Karpas-422 (cell line): ENCODE results near the gene ABCC8. TPM values are rescaled to one million over a fixed set of nuclear protein-coding genes. Genes with fewer than 3 reads are reported as not detected.

Experiments used
- DNase-seq: peaks from one replicate; pipeline ENCODE4 v3.0.0-alpha.2; 2015
- H2AFZ ChIP-seq: fragments of 200-600 bp; sonication (generic); 2 replicates; pipeline ENCODE4 v1.6.1; 2014; ENCODE audit warnings: antibody characterized with exemption, low read length, mixed read lengths
- H3K27ac ChIP-seq: fragments of 200-600 bp; sonication (generic); 2 replicates; pipeline ENCODE4 v1.5.1; 2014; ENCODE audit warnings: mild to moderate bottlenecking, low read length, moderate library complexity
- H3K27me3 ChIP-seq: fragments of 200-600 bp; sonication (generic); 2 replicates; pipeline ENCODE4 v1.6.1; 2014; ENCODE audit warnings: low read length, mixed read lengths
- H3K36me3 ChIP-seq: fragments of 200-600 bp; sonication (generic); 2 replicates; pipeline ENCODE4 v1.6.1; 2014; ENCODE audit warnings: low read length, mixed read lengths; ENCODE audit not compliant: insufficient read depth
- H3K4me1 ChIP-seq: fragments of 200-600 bp; sonication (generic); 2 replicates; pipeline ENCODE4 v1.6.1; 2014; ENCODE audit warnings: mild to moderate bottlenecking, low read length, mixed read lengths
- H3K4me2 ChIP-seq: fragments of 200-600 bp; sonication (generic); 2 replicates; pipeline ENCODE4 v1.6.1; 2014; ENCODE audit warnings: low read length, low read depth, mild to moderate bottlenecking; ENCODE audit not compliant: poor library complexity, severe bottlenecking
- H3K4me3 ChIP-seq: fragments of 200-600 bp; sonication (generic); 2 replicates; pipeline ENCODE4 v1.5.1; 2014; ENCODE audit warnings: mild to moderate bottlenecking, antibody characterized with exemption, low read length, mixed read lengths
- H3K79me2 ChIP-seq: fragments of 200-600 bp; sonication (generic); 2 replicates; pipeline ENCODE4 v1.6.1; 2014; ENCODE audit warnings: mild to moderate bottlenecking, low read length, mixed read lengths
- H3K9ac ChIP-seq: fragments of 200-600 bp; sonication (generic); 2 replicates; pipeline ENCODE4 v1.6.0; 2014; ENCODE audit warnings: low read length
- H3K9me2 ChIP-seq: fragments of 200-600 bp; sonication (generic), shearing (Covaris generic); replicated peaks from 2 replicates; pipeline ENCODE4 v1.6.0; 2014; ENCODE audit warnings: mild to moderate bottlenecking, low read length, moderate library complexity; ENCODE audit not compliant: insufficient read depth
- H3K9me3 ChIP-seq: fragments of 300-700, 200-600 bp; sonication (generic); 2 replicates; pipeline ENCODE4 v1.6.1; 2014; ENCODE audit warnings: low read length, mixed read lengths
- H4K20me1 ChIP-seq: fragments of 200-600 bp; sonication (generic); 2 replicates; pipeline ENCODE4 v1.6.1; 2014; ENCODE audit warnings: mild to moderate bottlenecking, antibody characterized with exemption, low read length, low read depth; ENCODE audit not compliant: insufficient read depth
- total RNA-seq: library from RNA; depleted of rRNA; stranded (reverse); fragments of >200 nt; shearing (Covaris generic); gene quantifications from 2 replicates; pipeline ENCODE4 v1.2.3, GENCODE V29; 2014; ENCODE audit warnings: low replicate concordance; rRNA removed

ABCC8 gene
- not detected in 2 replicates for total RNA-seq

DNA sequence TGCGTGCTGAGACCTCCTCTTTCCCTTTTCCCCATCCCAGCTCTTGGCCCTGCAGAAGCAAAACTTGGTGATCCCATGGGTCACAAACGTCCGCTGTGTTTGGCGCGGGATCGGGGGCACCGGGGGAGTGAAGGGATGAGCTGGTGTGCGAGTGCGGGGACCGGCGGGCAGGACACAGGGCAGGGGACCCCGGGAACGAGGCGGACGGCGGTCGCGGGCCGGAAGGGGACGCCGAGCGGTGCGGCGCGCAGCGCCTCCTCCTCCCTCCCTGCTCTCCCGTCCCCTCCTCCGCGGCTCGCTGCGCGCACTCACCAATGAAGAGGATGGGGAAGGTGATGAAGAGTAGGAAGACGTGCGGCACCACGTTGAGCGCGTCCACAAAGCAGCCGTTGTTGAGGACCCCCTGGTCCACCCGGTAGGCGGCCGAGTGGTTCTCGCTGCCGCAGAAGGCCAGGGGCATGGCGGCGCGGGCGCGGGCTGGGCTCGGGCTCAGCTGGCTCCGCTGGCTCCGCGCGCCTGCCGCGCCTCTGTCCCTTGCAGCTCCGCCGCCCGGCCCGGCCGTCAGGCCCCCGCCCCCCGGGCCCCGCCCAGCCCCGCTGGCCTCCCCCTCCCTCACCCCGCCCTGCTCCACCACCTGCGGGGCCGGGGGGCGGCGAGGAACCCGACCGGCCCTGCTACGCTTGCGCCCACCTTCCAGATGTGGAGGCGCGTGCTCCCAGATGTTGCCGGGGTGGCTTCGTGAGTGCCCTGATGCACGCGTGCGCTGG lies at the start of gene ABCC8:
ABCC8 (minus strand) TSS at position 529 of the 767 bp plus-strand sequence; CDS start at position 460, 69 bp downstream.
- Histone ChIP-seq H3K4me3 (no peak within 1 kb of the TSS), H3K4me1 (no peaks in the 10 kb centered on the region), H3K9me2 (no peaks in the 10 kb centered on the region), H3K4me2 (no peak within 1 kb of the TSS), H3K36me3 (no peaks in the 10 kb centered on the region), H3K27ac (no peak within 1 kb of the TSS), H3K9ac (no peak within 1 kb of the TSS), H3K79me2 (no peaks in the 10 kb centered on the region), H3K9me3 (no peaks in the 10 kb centered on the region), H4K20me1 (no peaks in the 10 kb centered on the region), H2AFZ (no peak within 1 kb of the TSS), H3K27me3 (no peaks in the 10 kb centered on the region)
- no peak for DNase-seq

GRCh38 chr11:17526326-17526725 lies 49.7 kb upstream of the ABCC8 start:
- no peaks in the 10 kb centered on the region for H3K9me3 ChIP-seq
- H3K4me1 ChIP-seq: no peaks in the 10 kb centered on the region
- no peaks in the 10 kb centered on the region for H3K27me3 ChIP-seq
- no peaks in the 10 kb centered on the region for H4K20me1 ChIP-seq
- no peak overlapping the region for H3K4me2 ChIP-seq
- H3K79me2 ChIP-seq: no peaks in the 10 kb centered on the region
- no peaks in the 10 kb centered on the region for H3K36me3 ChIP-seq
- H3K27ac ChIP-seq: no peak overlapping the region
- H3K4me3 ChIP-seq: no peak overlapping the region
- DNase-seq: no peak
- no peak overlapping the region for H3K9ac ChIP-seq
- no peak overlapping the region for H2AFZ ChIP-seq
- no peaks in the 10 kb centered on the region for H3K9me2 ChIP-seq

GRCh38 chr11:17525570-17525969 lies 48.9 kb upstream of the ABCC8 start:
- Histone ChIP-seq H3K36me3 (no peaks in the 10 kb centered on the region), H3K27me3 (no peaks in the 10 kb centered on the region), H2AFZ (no peak overlapping the region), H3K4me1 (no peaks in the 10 kb centered on the region), H3K4me3 (no peak overlapping the region), H3K27ac (no peak overlapping the region), H3K4me2 (no peak overlapping the region), H3K79me2 (no peaks in the 10 kb centered on the region), H3K9ac (no peak overlapping the region), H3K9me2 (no peaks in the 10 kb centered on the region), H4K20me1 (no peaks in the 10 kb centered on the region), H3K9me3 (no peaks in the 10 kb centered on the region)
- no peak for DNase-seq

GRCh38 chr11:17524221-17524620 lies 47.6 kb upstream of the ABCC8 start:
- Histone ChIP-seq H3K9me2 (no peaks in the 10 kb centered on the region), H3K79me2 (no peaks in the 10 kb centered on the region), H3K4me3 (no peak overlapping the region), H3K36me3 (no peaks in the 10 kb centered on the region), H3K4me2 (no peak overlapping the region), H3K9me3 (no peaks in the 10 kb centered on the region), H4K20me1 (no peaks in the 10 kb centered on the region), H3K9ac (no peak overlapping the region), H3K4me1 (no peaks in the 10 kb centered on the region), H2AFZ (no peak overlapping the region), H3K27ac (no peak overlapping the region), H3K27me3 (no peaks in the 10 kb centered on the region)
- no peak for DNase-seq

DNA sequence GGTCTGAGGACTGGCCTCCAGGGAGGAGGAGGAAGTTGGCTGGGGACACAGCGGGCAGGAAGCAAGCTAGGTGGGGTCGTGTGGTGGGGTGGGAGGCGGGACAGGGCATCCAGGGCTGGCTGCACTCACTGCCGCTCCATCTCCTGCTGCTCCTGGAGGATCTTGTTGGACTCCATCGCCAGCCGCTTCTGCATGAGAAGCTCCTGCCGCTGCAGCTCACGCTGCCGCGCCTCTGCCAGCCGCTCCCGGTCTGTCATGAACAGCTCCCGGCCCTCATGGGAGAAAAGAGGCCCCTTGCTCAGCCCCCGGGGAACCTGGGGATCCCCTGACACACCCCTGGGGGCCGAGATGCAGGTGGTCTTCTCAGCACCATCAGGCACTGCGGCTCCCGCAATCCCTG lies 46.0 kb upstream of the ABCC8 start:
- Histone ChIP-seq H3K4me3 (no peak overlapping the region), H3K79me2 (no peaks in the 10 kb centered on the region), H3K4me1 (no peaks in the 10 kb centered on the region), H3K9ac (no peak overlapping the region), H3K36me3 (no peaks in the 10 kb centered on the region), H3K27ac (no peak overlapping the region), H3K9me3 (no peaks in the 10 kb centered on the region), H3K27me3 (no peaks in the 10 kb centered on the region), H3K9me2 (no peaks in the 10 kb centered on the region), H3K4me2 (no peak overlapping the region), H4K20me1 (no peaks in the 10 kb centered on the region), H2AFZ (no peak overlapping the region)
- DNase-seq: no peak

DNA sequence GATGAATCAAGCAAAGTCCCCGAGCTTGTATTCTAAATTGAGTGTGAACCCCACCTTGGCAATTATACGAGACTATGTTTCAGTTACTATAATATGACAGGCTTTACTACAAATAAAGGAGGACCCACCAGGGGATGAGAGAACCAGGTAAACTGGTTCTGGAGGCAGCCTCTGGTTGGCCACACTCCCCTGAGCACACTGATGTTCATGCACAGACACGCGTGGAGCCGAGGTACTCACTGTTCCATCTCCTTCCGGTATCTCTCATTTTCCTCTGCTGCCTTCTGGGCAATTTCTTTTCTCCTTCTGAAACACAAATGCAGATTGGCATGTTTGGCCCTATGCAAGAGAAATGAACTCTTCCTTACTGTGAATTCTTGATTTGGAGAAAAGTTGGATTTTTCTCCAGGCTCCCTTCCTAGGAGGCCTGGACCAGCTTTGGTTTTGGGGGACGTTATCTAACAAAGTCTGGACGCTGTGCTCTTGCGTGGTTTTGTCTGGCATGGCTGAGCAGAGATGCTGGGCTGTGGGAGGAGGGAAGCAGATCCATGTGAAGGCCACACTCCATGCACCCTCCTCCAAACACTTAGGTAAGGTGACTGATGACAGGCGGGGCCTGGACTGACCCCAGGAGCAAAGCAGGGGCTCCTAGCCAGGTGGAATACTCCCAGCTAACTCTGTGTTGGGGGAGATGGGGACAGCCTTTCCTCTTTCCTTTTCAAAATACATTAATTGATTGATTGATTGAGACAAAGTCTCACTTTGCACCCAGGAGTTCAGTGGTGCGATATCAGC lies 44.7 kb upstream of the ABCC8 start:
- H3K9me2 ChIP-seq: no peaks in the 10 kb centered on the region
- H3K4me3 ChIP-seq: no peak overlapping the region
- no peak for DNase-seq
- no peak overlapping the region for H2AFZ ChIP-seq
- H4K20me1 ChIP-seq: no peaks in the 10 kb centered on the region
- H3K79me2 ChIP-seq: no peaks in the 10 kb centered on the region
- no peak overlapping the region for H3K9ac ChIP-seq
- no peaks in the 10 kb centered on the region for H3K27me3 ChIP-seq
- no peaks in the 10 kb centered on the region for H3K36me3 ChIP-seq
- no peaks in the 10 kb centered on the region for H3K9me3 ChIP-seq
- no peak overlapping the region for H3K27ac ChIP-seq
- H3K4me1 ChIP-seq: no peaks in the 10 kb centered on the region
- H3K4me2 ChIP-seq: no peak overlapping the region

- no peaks in the 10 kb centered on the region for H3K79me2 ChIP-seq
- no peaks in the 10 kb centered on the region for H3K27me3 ChIP-seq
- no peaks in the 10 kb centered on the region for H4K20me1 ChIP-seq
- no peaks in the 10 kb centered on the region for H3K9me2 ChIP-seq
- H3K36me3 ChIP-seq: no peaks in the 10 kb centered on the region
- H3K4me1 ChIP-seq: no peaks in the 10 kb centered on the region
- no peak overlapping the region for H3K27ac ChIP-seq
- H3K4me2 ChIP-seq: no peak overlapping the region
- no peak overlapping the region for H3K9ac ChIP-seq
- no peak for DNase-seq
- no peaks in the 10 kb centered on the region for H3K9me3 ChIP-seq
- no peak overlapping the region for H2AFZ ChIP-seq
- no peak overlapping the region for H3K4me3 ChIP-seq
These were observed 42.6 kb upstream of the ABCC8 start for GRCh38 chr11:17519061-17519885.

- no peaks in the 10 kb centered on the region for H3K27me3 ChIP-seq
- no peak overlapping the region for H3K27ac ChIP-seq
- H3K4me3 ChIP-seq: no peak overlapping the region
- no peaks in the 10 kb centered on the region for H3K36me3 ChIP-seq
- no peaks in the 10 kb centered on the region for H3K9me3 ChIP-seq
- H3K9me2 ChIP-seq: no peaks in the 10 kb centered on the region
- no peak overlapping the region for H2AFZ ChIP-seq
- no peak overlapping the region for H3K4me2 ChIP-seq
- no peaks in the 10 kb centered on the region for H4K20me1 ChIP-seq
- no peaks in the 10 kb centered on the region for H3K4me1 ChIP-seq
- H3K79me2 ChIP-seq: no peaks in the 10 kb centered on the region
- no peak overlapping the region for H3K9ac ChIP-seq
- no peak for DNase-seq
These were observed 41.7 kb upstream of the ABCC8 start for GRCh38 chr11:17518366-17518765.
